Measurements from ENCODE around the gene DLGAP1.

The DLGAP1 gene

DNA sequence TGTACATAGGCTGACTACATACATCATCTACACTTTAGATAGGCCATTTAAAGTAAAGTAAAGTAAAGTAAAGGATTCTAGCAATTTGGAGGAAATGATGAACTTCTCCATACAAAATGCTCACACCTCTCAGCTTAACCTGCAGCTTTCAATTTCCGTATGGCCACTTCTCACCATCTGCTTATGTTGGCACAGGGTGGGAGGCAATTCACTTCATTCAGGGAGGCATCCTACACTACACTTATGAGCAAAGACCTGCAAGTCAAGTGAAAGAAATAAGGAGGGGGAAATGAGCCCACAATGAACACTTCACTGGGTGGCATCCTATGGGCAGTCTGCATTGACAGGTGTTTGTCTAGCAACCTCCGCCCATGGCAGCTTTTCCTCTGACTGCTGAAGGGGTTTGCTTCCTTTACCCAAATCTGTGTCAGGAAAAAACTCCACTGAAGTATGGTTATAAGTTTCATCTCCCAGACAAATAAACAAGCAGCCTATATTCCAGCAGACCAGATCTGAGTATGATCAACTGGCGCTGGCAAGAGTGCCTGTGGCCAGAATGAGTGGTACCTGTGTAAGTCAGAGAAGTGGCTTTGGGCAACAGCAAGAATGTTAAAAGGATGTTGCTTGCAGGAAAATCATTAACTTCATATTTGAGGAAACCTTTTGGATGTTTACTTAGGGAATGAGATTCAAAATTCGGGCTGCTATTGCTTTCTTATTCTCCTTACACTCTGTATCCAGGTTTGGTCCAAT, 556.1 kb downstream of the DLGAP1 start:
- H3K9me3 Mint-ChIP-seq: no peaks in the 10 kb centered on the region
- H3K36me3 Mint-ChIP-seq: no peaks in the 10 kb centered on the region
- no peak for DNase-seq
- CTCF ChIA-PET: no interaction called here
- H3K4me3 Mint-ChIP-seq: no peak overlapping the region
- no peaks in the 10 kb centered on the region for H3K27me3 Mint-ChIP-seq
- H3K27ac Mint-ChIP-seq: no peak overlapping the region
- H3K4me1 Mint-ChIP-seq: no peaks in the 10 kb centered on the region

- no peaks in the 10 kb centered on the region for H3K9me3 Mint-ChIP-seq
- DNase-seq: no peak
- CTCF ChIA-PET: no interaction called here
Measured at GRCh38 chr18:3892152-3892551, 563.0 kb downstream of the DLGAP1 start.

DNA sequence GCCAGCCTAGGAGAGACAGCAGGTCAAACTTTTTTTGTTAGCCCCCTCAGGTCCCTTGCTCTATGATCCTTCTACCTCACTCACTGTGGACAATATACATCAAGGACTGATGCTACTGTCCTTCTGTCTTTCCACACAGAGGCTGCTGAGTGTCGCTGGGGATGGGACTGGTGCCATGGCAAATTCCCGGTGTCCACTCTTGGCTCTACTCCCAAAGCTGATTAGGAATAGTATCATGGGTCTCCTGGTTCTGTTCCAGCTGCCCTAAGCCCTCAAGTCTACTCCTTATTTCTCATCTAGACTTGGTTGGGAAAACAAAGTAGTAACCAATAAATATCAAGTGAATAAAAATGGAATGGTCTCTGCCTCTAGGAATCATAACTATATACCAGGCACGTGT, 563.9 kb downstream of the DLGAP1 start:
- no peaks in the 10 kb centered on the region for H3K36me3 Mint-ChIP-seq
- no peak overlapping the region for H3K4me3 Mint-ChIP-seq
- no peaks in the 10 kb centered on the region for H3K4me1 Mint-ChIP-seq
- H3K27me3 Mint-ChIP-seq: peaks cover 10% of the 10 kb centered on the region
- CTCF ChIA-PET: no interaction called here
- H3K9me3 Mint-ChIP-seq: no peaks in the 10 kb centered on the region
- DNase-seq: no peak
- H3K27ac Mint-ChIP-seq: no peak overlapping the region

More at GRCh38 chr18:3892152-3892551, 563.0 kb downstream of the DLGAP1 start:
- Mint-ChIP-seq H3K27me3 (peaks cover 2% of the 10 kb centered on the region), H3K36me3 (no peaks in the 10 kb centered on the region), H3K4me1 (no peaks in the 10 kb centered on the region), H3K27ac (no peak overlapping the region), H3K4me3 (no peak overlapping the region)

DNA sequence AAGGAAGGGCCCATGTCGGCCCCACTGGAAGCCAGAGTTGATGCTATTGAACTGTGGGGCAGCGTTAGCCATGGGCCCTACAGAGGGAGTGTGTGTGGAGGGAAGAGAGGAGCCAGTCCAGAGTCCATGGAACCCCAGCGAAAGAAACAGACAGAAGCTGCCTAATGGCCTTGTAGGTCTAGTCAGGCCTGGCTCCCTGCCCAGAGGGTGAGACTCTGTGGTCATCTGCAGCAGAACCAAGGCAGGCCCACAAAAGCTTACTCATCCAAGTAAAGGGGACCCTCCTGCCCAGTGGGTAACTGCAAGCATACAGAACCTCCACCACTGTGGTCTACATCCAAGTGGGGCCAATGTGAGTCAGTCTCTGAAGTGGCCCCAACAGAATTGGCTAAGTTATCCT, 565.3 kb downstream of the DLGAP1 start:
- H3K4me3 Mint-ChIP-seq: no peak overlapping the region
- no peak overlapping the region for H3K27ac Mint-ChIP-seq
- no peaks in the 10 kb centered on the region for H3K36me3 Mint-ChIP-seq
- H3K27me3 Mint-ChIP-seq: peaks cover 10% of the 10 kb centered on the region
- CTCF ChIA-PET: no interaction called here
- H3K9me3 Mint-ChIP-seq: no peaks in the 10 kb centered on the region
- no peaks in the 10 kb centered on the region for H3K4me1 Mint-ChIP-seq
- DNase-seq: no peak

DNA sequence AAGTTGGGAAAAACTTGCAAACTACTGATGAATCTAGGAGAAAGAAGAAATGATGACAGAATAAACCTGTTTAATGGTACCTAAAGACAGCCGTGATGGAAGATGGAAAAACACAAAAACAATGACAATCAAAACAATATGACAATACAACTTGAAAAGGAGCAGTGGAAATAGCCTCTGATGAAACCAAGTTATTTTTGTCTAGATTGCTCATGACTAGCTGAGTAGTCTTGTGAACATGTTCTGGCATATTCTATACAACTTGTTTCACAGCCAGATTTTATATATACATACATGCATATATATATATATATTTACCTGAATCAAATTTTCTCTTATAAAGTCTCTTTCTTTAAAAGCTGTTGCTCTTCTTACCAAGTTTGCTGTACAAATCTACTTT, 566.0 kb downstream of the DLGAP1 start:
- Mint-ChIP-seq H3K4me1 (no peaks in the 10 kb centered on the region), H3K27me3 (peaks cover 10% of the 10 kb centered on the region), H3K9me3 (no peaks in the 10 kb centered on the region), H3K27ac (no peak overlapping the region), H3K36me3 (no peaks in the 10 kb centered on the region), H3K4me3 (no peak overlapping the region)
- no peak for DNase-seq
- CTCF ChIA-PET: no interaction called here

DNA sequence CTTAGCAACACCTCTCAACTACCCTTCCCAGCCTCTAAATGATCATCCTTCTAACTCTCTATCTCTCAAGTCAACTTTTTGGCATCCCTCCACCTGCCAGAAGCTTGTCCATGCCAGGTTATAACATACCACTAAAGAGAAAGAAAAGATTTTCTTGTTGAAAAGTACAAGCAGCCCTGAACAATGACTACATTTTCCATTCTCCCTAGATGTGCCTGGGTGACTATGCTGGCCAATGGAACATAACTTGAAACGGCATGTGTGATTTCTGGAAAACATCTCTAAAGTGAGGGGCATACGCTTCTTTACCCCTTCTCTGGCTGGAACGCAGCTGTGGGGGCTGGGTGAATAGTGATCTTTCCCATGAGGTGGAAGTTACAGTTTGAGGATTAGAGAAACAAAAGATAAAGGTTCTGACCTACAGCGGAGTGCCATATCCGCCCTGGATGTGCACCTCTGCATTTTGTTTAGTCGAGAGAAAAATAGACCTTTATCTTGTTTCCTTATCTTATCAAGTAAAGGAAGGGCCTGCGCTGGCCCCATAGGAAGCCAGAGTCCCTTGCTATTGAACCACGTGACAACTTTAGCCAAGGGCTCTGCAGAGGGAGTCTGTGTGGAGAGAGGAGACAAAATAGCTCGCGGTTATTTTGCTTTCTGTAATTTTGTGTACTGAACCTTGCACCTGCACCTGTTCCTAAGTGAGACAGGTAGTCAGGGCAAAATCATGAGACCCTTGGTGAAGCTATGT, 568.4 kb downstream of the DLGAP1 start:
- no peaks in the 10 kb centered on the region for H3K4me1 Mint-ChIP-seq
- H3K27me3 Mint-ChIP-seq: peaks cover 10% of the 10 kb centered on the region
- CTCF ChIA-PET: no interaction called here
- H3K4me3 Mint-ChIP-seq: no peak overlapping the region
- H3K36me3 Mint-ChIP-seq: no peaks in the 10 kb centered on the region
- no peak for DNase-seq
- H3K27ac Mint-ChIP-seq: no peak overlapping the region
- no peaks in the 10 kb centered on the region for H3K9me3 Mint-ChIP-seq

DNA sequence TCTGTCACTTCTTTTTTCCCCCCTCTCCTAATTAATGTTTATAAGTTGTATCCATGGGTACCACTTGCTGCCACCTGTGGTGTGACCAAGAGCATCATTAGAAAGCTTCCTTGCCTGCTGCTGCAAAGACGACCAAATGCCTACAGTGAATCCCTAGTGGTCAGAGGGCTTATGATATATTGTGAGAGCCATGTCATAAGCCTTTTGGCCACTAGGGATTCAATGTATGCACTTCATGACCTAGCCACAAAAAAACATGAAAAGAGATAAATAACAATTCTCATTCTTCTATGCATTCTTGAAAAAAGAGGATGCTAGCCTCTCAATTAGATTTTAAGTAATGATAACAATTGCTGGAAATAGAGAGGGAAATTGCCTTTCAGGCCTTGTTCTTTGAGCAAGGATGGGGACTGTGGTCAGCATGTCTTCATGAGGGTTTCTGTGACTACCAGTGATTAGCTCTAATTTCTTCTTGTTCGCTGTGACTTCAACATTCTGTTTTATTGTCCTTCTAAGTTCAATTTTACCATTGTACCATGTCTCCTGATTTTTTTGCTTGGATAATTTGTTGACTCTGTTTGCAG, 569.8 kb downstream of the DLGAP1 start:
- no peaks in the 10 kb centered on the region for H3K4me1 Mint-ChIP-seq
- no peak for DNase-seq
- H3K36me3 Mint-ChIP-seq: no peaks in the 10 kb centered on the region
- H3K27ac Mint-ChIP-seq: no peak overlapping the region
- H3K9me3 Mint-ChIP-seq: no peaks in the 10 kb centered on the region
- CTCF ChIA-PET: no interaction called here
- H3K27me3 Mint-ChIP-seq: peaks cover 10% of the 10 kb centered on the region
- no peak overlapping the region for H3K4me3 Mint-ChIP-seq

- Mint-ChIP-seq H3K27ac (no peak overlapping the region), H3K27me3 (peaks cover 7% of the 10 kb centered on the region), H3K9me3 (no peaks in the 10 kb centered on the region), H3K4me1 (no peaks in the 10 kb centered on the region), H3K36me3 (no peaks in the 10 kb centered on the region), H3K4me3 (no peak overlapping the region)
- CTCF ChIA-PET: no interaction called here
- DNase-seq: no peak
Measured at GRCh38 chr18:3879836-3880120, 575.3 kb downstream of the DLGAP1 start.

DNA sequence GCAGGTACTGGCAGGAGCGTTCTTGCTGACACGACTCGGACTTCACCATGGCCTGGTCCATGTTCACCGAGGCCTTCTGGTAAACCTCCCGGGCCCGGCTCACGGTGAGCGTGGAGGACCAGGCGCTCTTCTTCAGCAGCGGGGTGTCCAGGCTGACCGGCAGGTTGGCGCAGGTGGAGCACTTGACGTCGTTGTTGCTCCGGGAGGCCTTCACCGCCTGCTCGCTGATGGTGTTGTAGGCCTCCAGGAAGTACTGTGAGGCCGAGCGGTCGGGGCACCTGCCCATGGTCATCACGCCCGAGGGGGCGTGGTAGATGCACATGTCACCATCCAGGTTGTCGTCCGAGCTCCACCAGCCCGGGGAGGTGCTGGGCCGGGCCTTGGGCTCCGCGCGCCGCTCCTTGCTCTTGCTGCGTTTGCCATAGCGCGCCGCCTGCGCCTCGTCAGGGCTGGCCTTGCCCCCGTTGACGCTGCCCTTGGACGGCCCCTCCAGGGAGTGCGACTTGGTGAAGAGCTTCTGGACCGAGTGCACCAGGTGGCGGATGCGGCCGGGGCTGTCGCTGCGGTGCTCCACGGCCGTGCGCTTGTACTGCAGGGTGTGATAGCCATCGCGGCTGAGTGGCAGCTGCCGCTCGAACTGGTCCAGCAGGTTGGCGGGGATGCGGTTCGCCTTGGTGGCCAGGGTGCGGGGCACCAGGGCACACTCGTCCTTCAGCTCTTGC, 575.8 kb downstream of the DLGAP1 start:
- Mint-ChIP-seq H3K36me3 (no peaks in the 10 kb centered on the region), H3K27me3 (peaks cover 8% of the 10 kb centered on the region), H3K9me3 (no peaks in the 10 kb centered on the region), H3K4me1 (no peaks in the 10 kb centered on the region), H3K4me3 (no peak overlapping the region), H3K27ac (no peak overlapping the region)
- no peak for DNase-seq
- CTCF ChIA-PET: no interaction called here

- DNase-seq: no peak
- H3K27me3 Mint-ChIP-seq: peaks cover 12% of the 10 kb centered on the region
- CTCF ChIA-PET: no interaction called here
- no peak overlapping the region for H3K4me3 Mint-ChIP-seq
- no peak overlapping the region for H3K27ac Mint-ChIP-seq
- H3K4me1 Mint-ChIP-seq: no peaks in the 10 kb centered on the region
- no peaks in the 10 kb centered on the region for H3K9me3 Mint-ChIP-seq
- no peaks in the 10 kb centered on the region for H3K36me3 Mint-ChIP-seq
Measured at GRCh38 chr18:3878401-3878800, 576.7 kb downstream of the DLGAP1 start.

DNA sequence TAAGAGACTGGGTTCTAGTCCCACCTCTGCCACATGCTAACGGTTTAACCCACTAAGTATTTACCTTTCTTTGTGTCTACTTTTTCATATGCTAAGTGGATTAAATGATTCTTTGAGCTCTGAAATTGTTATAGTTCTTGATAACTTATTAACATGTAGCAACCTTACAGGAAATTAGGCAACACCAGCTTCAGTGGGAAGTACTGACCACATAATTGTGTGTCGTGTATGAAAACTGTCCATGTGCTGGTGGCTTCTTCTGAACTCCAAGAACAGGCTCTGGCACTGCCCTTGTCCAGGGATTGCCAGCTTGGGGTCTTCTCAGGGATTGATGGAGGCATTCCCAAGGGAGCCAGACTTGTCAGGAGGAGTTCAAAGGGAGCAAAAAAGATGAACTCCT, 577.4 kb downstream of the DLGAP1 start:
- CTCF ChIA-PET: no interaction called here
- no peak overlapping the region for H3K27ac Mint-ChIP-seq
- no peak for DNase-seq
- H3K36me3 Mint-ChIP-seq: no peaks in the 10 kb centered on the region
- H3K9me3 Mint-ChIP-seq: no peaks in the 10 kb centered on the region
- no peaks in the 10 kb centered on the region for H3K4me1 Mint-ChIP-seq
- H3K27me3 Mint-ChIP-seq: peaks cover 12% of the 10 kb centered on the region
- no peak overlapping the region for H3K4me3 Mint-ChIP-seq

DNA sequence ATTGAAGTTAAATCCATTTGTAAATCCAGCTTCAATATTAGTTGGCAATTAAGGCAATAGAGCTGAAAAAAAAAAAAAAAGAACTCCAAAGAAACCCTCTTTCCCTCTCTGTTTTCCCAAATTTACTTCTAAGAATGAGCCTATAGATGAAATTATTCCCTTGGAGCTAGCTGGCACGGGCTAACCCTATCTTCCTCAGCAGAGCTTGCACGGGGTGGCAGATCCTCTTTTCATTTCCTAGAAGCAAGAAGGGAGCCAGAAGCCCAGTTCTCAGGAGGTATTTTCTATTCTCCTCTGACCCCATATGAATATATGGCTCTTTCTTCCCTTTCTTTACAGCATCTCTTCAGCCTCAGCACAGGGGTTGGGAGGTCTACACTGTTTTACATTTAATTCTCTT, 579.1 kb downstream of the DLGAP1 start:
- Mint-ChIP-seq H3K9me3 (no peaks in the 10 kb centered on the region), H3K27me3 (peaks cover 12% of the 10 kb centered on the region), H3K27ac (no peak overlapping the region), H3K4me3 (no peak overlapping the region), H3K4me1 (no peaks in the 10 kb centered on the region), H3K36me3 (no peaks in the 10 kb centered on the region)
- DNase-seq: no peak
- CTCF ChIA-PET: interaction anchor here (0.7 kb wide), 1 partner anchor 95 kb away, joined by 3 read pairs; no protein-coding TSS in a partner anchor

- no peaks in the 10 kb centered on the region for H3K36me3 Mint-ChIP-seq
- CTCF ChIA-PET: interaction anchor here (0.7 kb wide), 1 partner anchor 94 kb away, joined by 3 read pairs; no protein-coding TSS in a partner anchor
- no peak overlapping the region for H3K4me3 Mint-ChIP-seq
- no peak for DNase-seq
- H3K4me1 Mint-ChIP-seq: no peaks in the 10 kb centered on the region
- H3K27me3 Mint-ChIP-seq: peaks cover 12% of the 10 kb centered on the region
- no peaks in the 10 kb centered on the region for H3K9me3 Mint-ChIP-seq
- no peak overlapping the region for H3K27ac Mint-ChIP-seq
Measured at GRCh38 chr18:3875376-3875775, 579.7 kb downstream of the DLGAP1 start.

DNA sequence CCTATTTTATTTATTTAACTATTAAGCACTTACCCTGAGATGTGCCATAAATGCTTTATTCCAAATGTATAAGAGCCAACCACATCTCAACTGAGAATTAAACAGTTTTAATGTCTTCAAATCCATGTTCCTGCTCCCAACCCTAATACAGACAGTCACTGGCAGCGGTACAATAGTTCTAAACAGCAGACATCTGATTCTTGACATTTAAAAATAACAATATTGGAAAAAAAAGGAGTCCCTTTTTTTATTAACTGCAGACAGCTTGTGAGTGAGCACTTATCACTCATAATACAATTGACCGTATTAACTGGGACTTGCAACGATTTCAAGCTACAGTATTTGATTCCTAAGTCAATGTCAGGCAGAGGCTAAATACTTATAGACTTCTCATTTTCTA, 580.5 kb downstream of the DLGAP1 start:
- CTCF ChIA-PET: no interaction called here
- Mint-ChIP-seq H3K27me3 (peaks cover 12% of the 10 kb centered on the region), H3K4me1 (no peaks in the 10 kb centered on the region), H3K9me3 (no peaks in the 10 kb centered on the region), H3K27ac (no peak overlapping the region), H3K4me3 (no peak overlapping the region), H3K36me3 (no peaks in the 10 kb centered on the region)
- no peak for DNase-seq
